ENCODE data around the gene TAC1.

GRCh38 chr7:97734255-97734654 is 2.4 kb downstream of the TAC1 start:
- TF ChIP-seq CTCF (IDR thresholded peaks at IDR 0.05) (no peak), ZFX (IDR thresholded peaks at IDR 0.05; ENCODE audit: borderline replicate concordance) (no peak)
